GM12874 (cell line): ENCODE results near the gene VDAC1.

Experiments used
- CTCF ChIP-seq: IDR thresholded peaks from 2 replicates; pipeline ENCODE4 v1.5.1; 2011; ENCODE audit warnings: low read depth, mild to moderate bottlenecking, control low read depth, low read length, moderate library complexity; ENCODE audit not compliant: insufficient read depth

VDAC1 gene

GRCh38 chr5:133992429-133993155, 12.2 kb downstream of the VDAC1 start:
- no peak for TF ChIP-seq CTCF

GRCh38 chr5:133991171-133991910, 13.4 kb downstream of the VDAC1 start:
- TF ChIP-seq CTCF = no peak

- no peak for TF ChIP-seq CTCF
These were observed 14.4 kb downstream of the VDAC1 start for GRCh38 chr5:133990396-133990795.

GRCh38 chr5:133985540-133986180, 19.1 kb downstream of the VDAC1 start:
- no peak for TF ChIP-seq CTCF

- TF ChIP-seq CTCF = no peak
These were observed 21.1 kb downstream of the VDAC1 start for GRCh38 chr5:133983674-133984073.

GRCh38 chr5:133981714-133982113, 23.1 kb downstream of the VDAC1 start:
- no peak for TF ChIP-seq CTCF

- TF ChIP-seq CTCF = no peak
These were observed 24.1 kb downstream of the VDAC1 start for GRCh38 chr5:133980652-133981051.
